ENCODE data around the gene TMEM134.

Gene TMEM134

DNA sequence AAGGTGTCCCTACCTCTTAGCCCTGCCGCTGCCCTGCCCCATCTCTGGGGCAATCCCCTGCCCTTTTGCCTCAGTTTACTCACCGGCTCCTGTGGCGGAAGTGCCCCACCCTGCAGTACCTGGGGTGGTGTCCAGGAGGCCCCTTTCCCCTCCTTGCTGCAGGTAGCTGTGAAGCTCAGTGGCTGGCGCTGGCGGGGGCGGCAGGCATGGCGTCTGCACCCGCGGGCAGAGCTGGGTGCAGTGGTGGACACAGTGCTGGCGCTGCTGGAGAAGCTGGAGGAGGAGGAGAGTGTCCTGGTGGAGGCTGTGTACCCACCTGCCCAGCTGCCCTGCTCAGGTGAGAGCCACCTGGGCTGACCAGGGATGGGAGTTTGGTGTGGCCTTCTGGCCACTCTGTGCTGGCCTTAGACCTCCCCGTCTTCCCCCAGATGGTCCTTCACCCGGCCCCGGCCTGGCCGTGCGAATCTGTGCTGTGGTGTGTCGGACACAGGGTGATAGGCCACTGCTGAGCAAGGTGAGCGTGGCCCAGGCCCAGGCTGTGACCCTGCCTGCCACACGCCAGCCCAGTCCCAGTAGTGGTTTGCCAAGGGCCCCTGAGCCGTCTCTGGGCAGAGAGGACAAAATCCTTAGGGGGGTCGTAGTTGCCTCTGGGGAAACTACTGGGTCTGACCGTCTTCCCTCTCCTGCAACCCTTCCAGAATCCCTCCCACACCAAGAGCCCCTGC, 49.6 kb downstream of the TMEM134 start:
- no peak for DNase-seq

DNA sequence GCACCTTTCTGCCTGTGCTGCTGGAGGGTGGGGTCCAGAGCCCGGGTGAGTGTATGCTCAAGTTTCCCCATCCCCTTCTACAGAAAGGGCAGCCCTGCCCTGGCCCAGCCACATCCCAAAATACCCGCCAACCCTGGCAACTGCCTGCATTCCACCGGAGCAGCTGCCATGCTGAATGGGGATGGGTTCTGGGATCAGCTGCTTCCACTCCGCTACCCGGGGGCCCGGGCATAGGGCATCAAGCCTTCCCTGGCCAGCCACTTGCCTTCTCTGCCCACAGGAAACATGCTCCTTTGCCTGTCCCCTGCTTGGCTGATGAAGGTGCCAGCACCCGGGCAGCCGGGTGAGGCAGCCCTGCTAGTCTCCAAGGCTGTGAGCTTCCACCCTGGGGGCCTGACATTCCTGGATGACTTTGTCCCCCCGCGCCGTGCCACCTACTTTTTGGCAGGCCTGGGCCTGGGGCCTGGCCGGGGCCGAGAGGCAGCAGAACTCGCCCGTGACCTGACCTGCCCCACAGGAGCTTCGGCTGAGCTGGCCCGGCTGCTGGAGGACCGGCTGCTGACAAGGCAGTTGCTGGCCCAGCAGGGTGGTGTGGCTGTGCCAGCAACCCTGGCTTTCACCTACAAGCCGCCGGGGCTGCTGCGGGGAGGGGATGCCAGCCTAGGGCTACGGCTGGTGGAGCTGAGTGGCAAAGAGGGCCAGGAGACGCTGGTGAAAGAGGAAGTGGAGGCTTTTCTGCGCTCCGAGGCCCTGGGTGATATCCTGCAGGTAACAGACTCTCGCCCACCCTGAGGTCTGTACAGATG, 50.4 kb downstream of the TMEM134 start:
- DNase-seq: peak; percentile 30

DNA sequence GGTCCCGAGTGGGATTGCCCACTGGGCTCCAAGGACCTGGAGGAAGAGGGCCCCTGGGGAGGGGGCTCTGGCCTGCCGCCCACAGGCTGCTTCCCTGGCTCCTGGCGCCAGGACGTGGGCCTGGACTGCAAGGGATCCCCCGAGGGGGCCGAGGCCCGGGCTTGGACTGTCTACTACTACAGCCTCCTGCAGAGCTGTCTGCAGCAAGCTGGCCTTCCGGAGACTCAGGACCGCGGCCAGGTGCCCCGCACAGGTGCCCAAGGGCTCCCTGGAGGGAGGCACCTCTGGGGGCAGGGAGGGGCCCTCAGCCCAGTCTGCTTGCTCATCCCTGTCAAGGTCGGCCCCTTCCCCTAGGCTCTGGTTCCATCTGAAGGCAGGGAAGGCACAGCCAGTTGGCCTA, 51.6 kb downstream of the TMEM134 start:
- no peak for DNase-seq

DNA sequence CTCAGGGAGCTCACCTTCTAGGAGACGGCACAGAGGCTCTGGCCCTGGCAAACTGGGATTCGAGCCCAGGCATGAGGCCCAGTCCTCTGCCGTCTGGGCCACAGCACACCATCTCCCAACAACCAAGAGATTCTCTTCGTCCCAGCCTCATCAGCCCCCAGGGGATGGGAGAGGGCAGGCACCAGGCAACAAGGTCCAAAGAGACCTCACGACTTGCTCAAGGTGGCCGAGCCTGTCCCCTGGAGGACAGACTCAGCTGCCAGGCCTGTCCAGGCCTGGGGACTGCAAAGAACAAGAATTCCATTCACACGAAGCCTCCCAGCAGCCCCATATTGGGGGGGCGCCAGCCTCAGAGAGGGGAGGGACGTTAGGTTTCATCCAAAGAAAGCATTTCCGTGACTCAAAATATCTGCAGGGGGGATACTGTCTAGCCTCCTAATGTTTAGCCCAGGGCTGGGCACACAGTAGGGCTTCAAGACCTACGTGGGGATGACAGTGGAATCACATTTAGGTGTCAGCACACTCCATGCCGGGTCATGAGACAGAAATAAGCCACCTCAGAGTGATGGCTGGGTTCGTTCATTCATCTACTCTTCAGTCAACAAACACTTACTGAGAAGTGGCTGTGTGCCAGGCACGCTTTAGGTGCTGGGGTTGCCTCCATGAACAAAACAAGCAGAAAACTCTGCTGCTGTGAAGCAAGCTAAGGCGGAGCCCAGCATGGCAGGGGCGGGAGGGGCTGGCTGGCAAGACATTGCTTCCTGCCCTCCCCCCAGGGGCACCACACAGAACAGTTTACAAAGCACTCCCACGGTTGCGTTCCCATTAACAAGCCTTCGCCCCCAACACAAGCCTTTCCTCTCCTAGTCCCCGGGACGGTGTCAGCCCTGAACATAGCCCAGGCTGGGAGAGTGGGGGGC, 52.4 kb downstream of the TMEM134 start:
- peak; percentile 67 for DNase-seq

DNA sequence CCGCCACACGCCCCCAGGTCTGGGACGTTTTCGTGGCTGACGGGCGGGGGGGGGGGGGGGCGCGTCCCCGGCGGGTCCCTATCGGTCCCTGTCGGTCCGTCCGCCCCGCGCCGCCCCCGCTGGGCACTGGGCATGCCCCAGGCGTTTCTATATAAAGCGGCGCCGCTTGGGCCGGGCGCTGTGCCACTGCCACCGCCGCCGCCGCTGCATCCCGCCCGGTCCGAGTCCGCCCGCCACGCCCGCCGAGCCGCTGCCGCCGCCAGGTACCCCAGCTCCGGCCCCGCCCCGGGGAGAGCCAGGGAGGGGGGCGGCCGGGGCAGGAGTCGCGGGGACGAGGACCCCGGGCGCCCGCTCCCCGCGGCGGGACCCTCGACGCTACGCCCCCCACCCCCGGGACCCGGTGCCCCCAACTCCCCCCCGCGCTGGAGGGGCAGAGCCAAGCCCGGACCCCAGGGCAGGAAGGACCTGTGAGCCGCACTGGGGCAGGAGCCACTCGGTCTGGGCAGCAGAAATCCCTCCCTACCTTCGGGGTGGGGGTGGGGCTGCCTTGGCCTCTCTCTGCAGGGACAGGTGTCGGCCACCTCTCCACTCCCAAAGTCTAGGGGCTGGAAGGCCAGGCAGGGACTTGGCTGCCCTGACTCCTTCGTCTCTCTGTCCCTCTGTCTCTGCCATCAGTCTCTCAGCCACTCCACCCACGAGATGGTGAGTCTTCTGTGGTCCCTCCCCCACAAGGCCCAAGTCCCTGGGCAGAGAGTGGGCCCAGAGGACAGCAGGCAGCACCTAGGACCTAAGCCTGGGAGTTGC, 53.3 kb downstream of the TMEM134 start, which contains the start of gene CARNS1:
Gene CARNS1 (plus strand): TSS at position 178 of the 804 bp plus-strand sequence. CDS start 522 bp downstream, at position 700.
- DNase-seq: no peak

DNA sequence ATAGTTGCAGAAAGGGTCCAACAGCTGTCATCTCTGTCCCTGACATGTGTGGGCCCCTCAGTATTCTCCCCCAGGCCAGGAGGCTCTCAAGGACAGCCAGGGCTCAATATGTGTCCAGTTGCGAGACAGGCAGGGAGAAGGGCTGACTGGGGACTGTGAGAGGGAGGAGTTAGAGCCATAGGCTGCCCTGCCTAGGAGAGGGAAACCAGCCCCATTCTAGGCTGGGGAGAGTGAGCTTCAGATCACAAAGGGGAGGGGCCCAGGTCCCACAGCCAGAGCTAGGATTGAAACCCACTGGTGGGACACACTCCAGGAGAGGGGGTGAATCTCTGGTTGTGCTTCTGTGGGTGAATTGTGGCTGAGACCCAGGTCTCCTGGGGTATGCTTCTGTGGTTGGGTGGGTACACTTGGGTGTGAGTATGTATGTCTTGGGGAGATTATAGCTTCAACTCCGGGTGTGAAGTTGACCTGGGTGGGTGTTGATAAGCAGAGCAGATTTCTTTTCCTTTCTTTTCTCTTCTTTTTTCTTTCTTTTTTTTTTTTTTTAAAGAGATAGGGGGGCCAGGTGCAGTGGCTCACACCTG, 55.7 kb downstream of the TMEM134 start:
- no peak for DNase-seq

DNA sequence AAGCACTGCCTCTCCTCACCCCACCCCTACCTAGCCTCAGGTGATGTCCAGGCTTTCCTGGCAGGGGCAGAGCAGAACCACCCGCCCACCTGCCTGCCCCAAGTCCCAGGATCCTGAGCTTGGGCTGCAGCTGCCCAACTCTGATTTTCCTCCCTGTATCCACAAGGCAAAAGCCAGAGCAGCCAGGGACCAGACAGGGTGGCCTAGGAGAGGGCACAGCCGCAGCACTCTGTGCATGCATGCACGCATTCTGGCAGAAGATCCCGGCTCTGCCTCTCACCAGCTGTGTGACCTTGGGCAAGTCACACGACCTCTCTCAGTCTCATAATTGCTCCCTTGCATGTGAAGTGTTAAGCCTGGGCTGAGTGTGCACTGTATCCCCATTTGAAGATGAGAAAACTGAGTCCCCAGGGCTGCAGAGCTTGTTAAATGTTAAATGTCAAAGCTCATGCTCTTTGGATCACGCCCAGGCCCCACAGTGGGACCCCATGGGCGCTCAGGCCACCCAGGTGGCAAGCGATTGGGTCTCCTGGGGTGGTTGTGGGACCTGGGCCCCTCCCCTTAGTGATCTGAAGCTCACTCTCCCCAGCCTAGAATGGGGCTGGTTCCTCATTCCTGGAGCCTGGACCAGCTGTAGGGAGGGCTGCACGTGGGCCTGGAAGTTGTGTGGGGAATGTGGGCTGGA, 56.4 kb downstream of the TMEM134 start:
- no peak for DNase-seq

DNA sequence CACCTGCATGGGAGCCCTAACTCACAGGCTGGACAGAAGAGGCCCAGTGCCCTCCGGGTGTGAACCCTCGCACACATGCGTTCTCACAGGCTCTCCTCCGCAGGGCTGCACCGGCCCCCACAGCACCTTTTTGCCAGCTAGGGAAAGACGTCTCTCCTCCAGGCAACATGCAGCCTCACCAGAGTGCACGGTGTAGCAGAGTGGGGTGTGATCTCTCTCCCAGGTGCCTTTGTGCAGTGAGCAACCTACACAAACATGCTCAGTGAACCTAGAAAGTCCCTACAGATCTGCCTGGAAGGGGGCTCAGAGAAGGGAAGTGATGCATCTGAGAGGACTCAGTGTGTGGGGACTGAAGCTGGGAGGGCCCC, 57.3 kb downstream of the TMEM134 start:
- DNase-seq: no peak

Data from stimulated activated CD4-positive, alpha-beta T cell treated with anti-CD3 and anti-CD28 coated beads, Interleukin-4, amount 100 ng/mL, for 24 hours (primary cell).